ENCODE results near the gene GALNT10. TPM values are rescaled to one million over a fixed set of nuclear protein-coding genes. Genes with fewer than 3 reads are reported as not detected.

The GALNT10 gene
- total RNA-seq, 2 experiments from 2014 or later, result 16.8 to 19.8 TPM

- H3K4me1 Mint-ChIP-seq, result peaks cover 11% of the 10 kb centered on the region
- H3K9me3 Mint-ChIP-seq, result no peaks in the 10 kb centered on the region
- no peak overlapping the region for H3K27ac Mint-ChIP-seq
- DNase-seq, result no peak
- no peak overlapping the region for H3K4me3 Mint-ChIP-seq
- no peaks in the 10 kb centered on the region for H3K36me3 Mint-ChIP-seq
- H3K27me3 Mint-ChIP-seq, result no peaks in the 10 kb centered on the region
Measured at GRCh38 chr5:154409230-154409840, 218.8 kb downstream of the GALNT10 start.

- Mint-ChIP-seq H3K4me1 (peaks cover 7% of the 10 kb centered on the region), H3K36me3 (no peaks in the 10 kb centered on the region), H3K9me3 (no peaks in the 10 kb centered on the region), H3K27me3 (no peaks in the 10 kb centered on the region), H3K27ac (no peak overlapping the region), H3K4me3 (no peak overlapping the region)
- DNase-seq, result no peak
Measured at GRCh38 chr5:154410008-154410407, 219.5 kb downstream of the GALNT10 start.

- no peaks in the 10 kb centered on the region for H3K36me3 Mint-ChIP-seq
- H3K27me3 Mint-ChIP-seq, result no peaks in the 10 kb centered on the region
- no peaks in the 10 kb centered on the region for H3K4me1 Mint-ChIP-seq
- no peaks in the 10 kb centered on the region for H3K9me3 Mint-ChIP-seq
- DNase-seq, result no peak
- H3K27ac Mint-ChIP-seq, result no peak overlapping the region
- no peak overlapping the region for H3K4me3 Mint-ChIP-seq
Measured at GRCh38 chr5:154410786-154411185, 220.3 kb downstream of the GALNT10 start.

- Mint-ChIP-seq H3K27me3 (no peaks in the 10 kb centered on the region), H3K4me3 (no peak overlapping the region), H3K9me3 (no peaks in the 10 kb centered on the region), H3K36me3 (no peaks in the 10 kb centered on the region), H3K4me1 (no peaks in the 10 kb centered on the region), H3K27ac (no peak overlapping the region)
- no peak for DNase-seq
Measured at GRCh38 chr5:154411338-154411737, 220.8 kb downstream of the GALNT10 start.

- no peak overlapping the region for H3K27ac Mint-ChIP-seq
- no peak overlapping the region for H3K4me3 Mint-ChIP-seq
- no peaks in the 10 kb centered on the region for H3K9me3 Mint-ChIP-seq
- H3K4me1 Mint-ChIP-seq, result no peaks in the 10 kb centered on the region
- H3K36me3 Mint-ChIP-seq, result no peaks in the 10 kb centered on the region
- H3K27me3 Mint-ChIP-seq, result no peaks in the 10 kb centered on the region
- DNase-seq, result no peak
Measured at GRCh38 chr5:154412316-154412715, 221.8 kb downstream of the GALNT10 start.

- no peak for DNase-seq
- Mint-ChIP-seq H3K4me1 (no peaks in the 10 kb centered on the region), H3K9me3 (no peaks in the 10 kb centered on the region), H3K4me3 (no peak overlapping the region), H3K36me3 (no peaks in the 10 kb centered on the region), H3K27me3 (no peaks in the 10 kb centered on the region), H3K27ac (no peak overlapping the region)
Measured at GRCh38 chr5:154412925-154413324, 222.4 kb downstream of the GALNT10 start.

- H3K4me1 Mint-ChIP-seq, result no peaks in the 10 kb centered on the region
- DNase-seq, result no peak
- H3K27me3 Mint-ChIP-seq, result no peaks in the 10 kb centered on the region
- no peak overlapping the region for H3K4me3 Mint-ChIP-seq
- no peaks in the 10 kb centered on the region for H3K36me3 Mint-ChIP-seq
- H3K27ac Mint-ChIP-seq, result no peak overlapping the region
- no peaks in the 10 kb centered on the region for H3K9me3 Mint-ChIP-seq
Measured at GRCh38 chr5:154415114-154415513, 224.6 kb downstream of the GALNT10 start.

- H3K36me3 Mint-ChIP-seq, result peaks cover 17% of the 10 kb centered on the region
- peaks cover 4% of the 10 kb centered on the region for H3K9me3 Mint-ChIP-seq
- DNase-seq, result no peak
- H3K4me1 Mint-ChIP-seq, result no peaks in the 10 kb centered on the region
- no peak overlapping the region for H3K27ac Mint-ChIP-seq
- no peak overlapping the region for H3K4me3 Mint-ChIP-seq
- no peaks in the 10 kb centered on the region for H3K27me3 Mint-ChIP-seq
Measured at GRCh38 chr5:154418344-154418820, 227.8 kb downstream of the GALNT10 start.

- DNase-seq, result no peak
- Mint-ChIP-seq H3K4me3 (no peak overlapping the region), H3K9me3 (peaks cover 9% of the 10 kb centered on the region), H3K4me1 (peaks cover 1% of the 10 kb centered on the region), H3K27me3 (no peaks in the 10 kb centered on the region), H3K36me3 (peaks cover 23% of the 10 kb centered on the region), H3K27ac (no peak overlapping the region)
Measured at GRCh38 chr5:154419236-154419635, 228.7 kb downstream of the GALNT10 start.

GRCh38 chr5:154421868-154422267 lies 231.3 kb downstream of the GALNT10 start:
- H3K9me3 Mint-ChIP-seq, result peaks cover 9% of the 10 kb centered on the region
- peaks cover 31% of the 10 kb centered on the region for H3K36me3 Mint-ChIP-seq
- no peak overlapping the region for H3K4me3 Mint-ChIP-seq
- peaks cover 5% of the 10 kb centered on the region for H3K4me1 Mint-ChIP-seq
- no peak overlapping the region for H3K27ac Mint-ChIP-seq
- DNase-seq, result peak; percentile 10
- H3K27me3 Mint-ChIP-seq, result no peaks in the 10 kb centered on the region

GRCh38 chr5:154422298-154422697 lies 231.8 kb downstream of the GALNT10 start:
- Mint-ChIP-seq H3K27ac (no peak overlapping the region), H3K27me3 (no peaks in the 10 kb centered on the region), H3K36me3 (peaks cover 35% of the 10 kb centered on the region), H3K4me1 (peaks cover 5% of the 10 kb centered on the region), H3K9me3 (peaks cover 9% of the 10 kb centered on the region), H3K4me3 (no peak overlapping the region)
- no peak for DNase-seq

GRCh38 chr5:154428208-154428607 lies 237.7 kb downstream of the GALNT10 start:
- Mint-ChIP-seq H3K36me3 (peaks cover 40% of the 10 kb centered on the region), H3K27ac (no peak overlapping the region), H3K4me1 (peaks cover 7% of the 10 kb centered on the region), H3K4me3 (no peak overlapping the region), H3K9me3 (peaks cover 7% of the 10 kb centered on the region), H3K27me3 (no peaks in the 10 kb centered on the region)
- no peak for DNase-seq

GRCh38 chr5:154429341-154429740 lies 238.8 kb downstream of the GALNT10 start:
- no peak for DNase-seq
- Mint-ChIP-seq H3K27ac (no peak overlapping the region), H3K4me1 (peaks cover 6% of the 10 kb centered on the region), H3K4me3 (no peak overlapping the region), H3K9me3 (no peaks in the 10 kb centered on the region), H3K27me3 (no peaks in the 10 kb centered on the region), H3K36me3 (peaks cover 36% of the 10 kb centered on the region)

- H3K27me3 Mint-ChIP-seq, result no peaks in the 10 kb centered on the region
- H3K4me1 Mint-ChIP-seq, result peaks cover 2% of the 10 kb centered on the region
- no peak for DNase-seq
- no peak overlapping the region for H3K4me3 Mint-ChIP-seq
- H3K9me3 Mint-ChIP-seq, result no peaks in the 10 kb centered on the region
- H3K27ac Mint-ChIP-seq, result no peak overlapping the region
- H3K36me3 Mint-ChIP-seq, result peaks cover 31% of the 10 kb centered on the region
Measured at GRCh38 chr5:154430466-154430865, 239.9 kb downstream of the GALNT10 start.

GRCh38 chr5:154430961-154431630 lies 240.6 kb downstream of the GALNT10 start:
- Mint-ChIP-seq H3K36me3 (peaks cover 35% of the 10 kb centered on the region), H3K9me3 (no peaks in the 10 kb centered on the region), H3K27ac (no peak overlapping the region), H3K4me3 (no peak overlapping the region), H3K27me3 (no peaks in the 10 kb centered on the region), H3K4me1 (peaks cover 2% of the 10 kb centered on the region)
- DNase-seq, result no peak

- DNase-seq, result no peak
- no peak overlapping the region for H3K4me3 Mint-ChIP-seq
- no peaks in the 10 kb centered on the region for H3K27me3 Mint-ChIP-seq
- no peak overlapping the region for H3K27ac Mint-ChIP-seq
- H3K4me1 Mint-ChIP-seq, result no peaks in the 10 kb centered on the region
- H3K9me3 Mint-ChIP-seq, result no peaks in the 10 kb centered on the region
- peaks cover 35% of the 10 kb centered on the region for H3K36me3 Mint-ChIP-seq
Measured at GRCh38 chr5:154435226-154435625, 244.7 kb downstream of the GALNT10 start.

All from activated naive CD8-positive, alpha-beta T cell treated with anti-CD3 and anti-CD28 coated beads for 36 hours (primary cell).